CD4-positive, CD25-positive, alpha-beta regulatory T cell (primary cell): Measurements from ENCODE around the gene UST. TPM values are rescaled to one million over a fixed set of nuclear protein-coding genes. Genes with fewer than 3 reads are reported as not detected.

Source experiments
- ATAC-seq, 2 donors: fragments of 150-1000 bp; cut with Tn5 transposase; one replicate each; pipeline ENCODE4 v1.10.0; 2021; ENCODE audit warnings: low read depth in 2 of 2, moderate number of reproducible peaks in 2 of 2, moderate library complexity in 1 of 2
- DNase-seq, 3 donors: peaks; one replicate each; pipeline versions ENCODE4 v3.0.0 to v3.0.0-alpha.2; 2012 to 2022; ENCODE audit warnings: mixed read lengths in 1 of 3
- H3K27ac ChIP-seq: one replicate; pipeline ENCODE4 v1.7.0; 2013; ENCODE audit warnings: mild to moderate bottlenecking, low read length; ENCODE audit not compliant: insufficient read depth, poor library complexity, severe bottlenecking
- H3K27me3 ChIP-seq: one replicate; pipeline ENCODE4 v1.7.0; 2013; ENCODE audit warnings: low read length; ENCODE audit not compliant: control insufficient read depth, insufficient read depth
- H3K36me3 ChIP-seq: one replicate; pipeline ENCODE4 v1.7.0; 2013; ENCODE audit warnings: mild to moderate bottlenecking, low read length, moderate library complexity; ENCODE audit not compliant: control insufficient read depth, insufficient read depth
- H3K4me1 ChIP-seq: 2 replicates; pipeline ENCODE4 v1.7.0; 2013; ENCODE audit warnings: mild to moderate bottlenecking, low read length; ENCODE audit not compliant: insufficient read depth, control insufficient read depth, poor library complexity, severe bottlenecking
- H3K4me3 ChIP-seq: one replicate; pipeline ENCODE4 v1.7.0; 2013; ENCODE audit warnings: low read depth, mild to moderate bottlenecking, low read length, moderate library complexity
- H3K9me3 ChIP-seq, 2 experiments: 1 replicate in 1 of 2; 2 replicates in 1 of 2; pipeline ENCODE4 v1.7.0; 2013; ENCODE audit warnings: low read length in 2 of 2, mild to moderate bottlenecking in 1 of 2, moderate library complexity in 1 of 2; ENCODE audit not compliant: control insufficient read depth in 2 of 2
- H3K27ac Mint-ChIP-seq, 3 donors: one replicate each; pipeline ENCODE4 v1.8.0; 2020 to 2022; ENCODE audit warnings: mild to moderate bottlenecking in 3 of 3, mixed read lengths in 3 of 3, moderate library complexity in 2 of 3
- H3K27me3 Mint-ChIP-seq: one replicate; pipeline ENCODE4 v1.8.0; 2022; ENCODE audit warnings: mild to moderate bottlenecking, mixed read lengths
- H3K36me3 Mint-ChIP-seq: one replicate; pipeline ENCODE4 v1.8.0; 2020; ENCODE audit warnings: mixed read lengths
- H3K4me1 Mint-ChIP-seq, 4 donors: one replicate each; pipeline ENCODE4 v1.8.0; 2020 to 2022; ENCODE audit warnings: mixed read lengths in 4 of 4, mild to moderate bottlenecking in 1 of 4
- H3K4me3 Mint-ChIP-seq, 4 donors: one replicate each; pipeline ENCODE4 v1.8.0; 2020 to 2022; ENCODE audit warnings: mild to moderate bottlenecking in 4 of 4, mixed read lengths in 4 of 4, moderate library complexity in 3 of 4
- H3K9me3 Mint-ChIP-seq, 7 donors: one replicate each; pipeline ENCODE4 v1.8.0; 2020 to 2022; ENCODE audit warnings: mixed read lengths in 7 of 7, mild to moderate bottlenecking in 3 of 7, moderate library complexity in 2 of 7
- polyA plus RNA-seq, 4 donors: library from polyadenylated mRNA; unstranded; fragments of 300-500 nt; fragmentation: Illumina TruSeq; gene quantifications; one replicate each; pipeline ENCODE4 v1.2.3, GENCODE V29; 2021
- total RNA-seq: library from RNA; stranded (reverse); gene quantifications from one replicate; pipeline ENCODE4 v1.2.3, GENCODE V29; 2022

Gene UST
- total and polyA plus RNA-seq, 5 donors from 2014 or later: 1.1 to 2.9 (median 2.5) TPM

- H3K27me3 ChIP-seq: no peaks in the 10 kb centered on the region
- H3K4me1 ChIP-seq: no peaks in the 10 kb centered on the region
- no peak overlapping the region for H3K27ac ChIP-seq
- peaks cover 7% of the 10 kb centered on the region for H3K36me3 Mint-ChIP-seq
- H3K4me1 Mint-ChIP-seq: peaks cover 13 to 27% (median 20%) of the 10 kb centered on the region in 4 donors
- no peaks in the 10 kb centered on the region for H3K36me3 ChIP-seq
- H3K9me3 ChIP-seq: no peaks in the 10 kb centered on the region
- peaks cover 0 to 8% (median 0%) of the 10 kb centered on the region in 7 donors for H3K9me3 Mint-ChIP-seq
- no peak for DNase-seq
- H3K27ac Mint-ChIP-seq: peak overlapping the region in 1 of 3 donors; percentile 61
- no peak overlapping the region for H3K4me3 ChIP-seq
- H3K4me3 Mint-ChIP-seq: no peak overlapping the region
- ATAC-seq: no peak
- H3K27me3 Mint-ChIP-seq: no peaks in the 10 kb centered on the region
These were observed 361.9 kb downstream of the UST start for GRCh38 chr6:149108749-149109100.

DNA sequence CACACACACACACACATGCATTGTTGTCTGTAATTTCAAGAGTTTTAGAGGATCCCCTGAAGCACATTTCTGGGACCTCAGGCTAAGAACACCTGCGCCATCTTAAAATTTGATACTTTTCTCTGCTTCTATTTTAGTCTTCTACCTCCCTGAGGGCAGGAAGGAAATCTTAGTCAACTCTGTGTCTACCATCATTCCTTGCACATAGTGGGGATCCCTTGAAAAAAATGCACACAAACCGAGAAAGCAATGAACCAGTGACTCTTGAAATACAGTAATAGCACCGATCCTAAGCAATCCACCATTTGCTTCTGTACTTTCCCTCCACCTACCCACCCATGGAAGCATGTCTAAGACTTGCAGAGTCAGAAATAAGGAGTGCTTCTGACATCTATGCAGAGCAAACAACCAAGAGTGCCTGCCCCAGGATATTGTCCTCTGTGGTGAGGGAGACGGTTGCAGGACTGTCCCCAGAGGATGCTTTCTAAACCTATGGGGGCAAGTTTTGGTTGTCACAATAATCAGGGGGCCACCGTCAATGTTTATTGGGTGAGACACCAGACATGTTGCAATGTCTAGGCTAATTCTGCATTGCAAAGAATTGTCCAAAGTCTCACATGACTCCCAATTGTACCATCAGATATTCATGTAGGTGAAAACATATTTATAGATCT, 362.7 kb downstream of the UST start:
- H3K9me3 Mint-ChIP-seq: peaks cover 0 to 8% (median 0%) of the 10 kb centered on the region in 7 donors
- H3K27me3 Mint-ChIP-seq: no peaks in the 10 kb centered on the region
- Histone ChIP-seq H3K36me3 (no peaks in the 10 kb centered on the region), H3K9me3 (no peaks in the 10 kb centered on the region), H3K27ac (no peak overlapping the region), H3K27me3 (no peaks in the 10 kb centered on the region), H3K4me3 (no peak overlapping the region), H3K4me1 (no peaks in the 10 kb centered on the region)
- DNase-seq (no peak), ATAC-seq (no peak)
- peaks cover 7% of the 10 kb centered on the region for H3K36me3 Mint-ChIP-seq
- peaks cover 13 to 31% (median 21%) of the 10 kb centered on the region in 4 donors for H3K4me1 Mint-ChIP-seq
- H3K27ac Mint-ChIP-seq: no peak overlapping the region
- no peak overlapping the region for H3K4me3 Mint-ChIP-seq

- Histone ChIP-seq H3K27me3 (no peaks in the 10 kb centered on the region), H3K27ac (no peak overlapping the region), H3K4me3 (no peak overlapping the region), H3K36me3 (no peaks in the 10 kb centered on the region), H3K4me1 (no peaks in the 10 kb centered on the region), H3K9me3 (no peaks in the 10 kb centered on the region)
- Mint-ChIP-seq H3K4me1 (peaks cover 11 to 44% (median 31%) of the 10 kb centered on the region in 4 donors), H3K4me3 (no peak overlapping the region), H3K9me3 (peaks cover 0 to 8% (median 0%) of the 10 kb centered on the region in 7 donors), H3K36me3 (peaks cover 7% of the 10 kb centered on the region), H3K27ac (peak overlapping the region in 1 of 3 donors; percentile 20), H3K27me3 (no peaks in the 10 kb centered on the region)
- DNase-seq (no peak), ATAC-seq (no peak)
These were observed 364.8 kb downstream of the UST start for GRCh38 chr6:149111556-149112115.

DNA sequence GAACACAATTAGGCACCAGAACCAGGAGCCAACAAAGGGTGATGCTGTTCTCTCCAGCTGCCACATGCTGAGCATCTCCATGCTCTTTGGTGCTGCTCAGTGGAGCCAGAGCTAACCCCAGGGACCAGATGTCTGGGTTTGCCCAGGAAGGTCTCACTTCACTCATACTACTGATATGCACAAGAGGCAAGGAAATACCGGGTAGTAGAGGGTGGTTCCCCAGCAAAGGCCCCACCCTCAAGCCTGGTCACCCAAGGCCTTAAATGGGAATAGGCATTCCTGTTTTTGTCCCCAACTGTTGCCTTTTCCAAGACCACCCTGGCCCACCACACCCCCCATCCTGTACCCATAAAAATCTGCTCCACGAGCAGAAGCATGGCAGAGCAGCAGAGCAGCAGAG, 366.1 kb downstream of the UST start:
- H3K9me3 Mint-ChIP-seq: peaks cover 0 to 8% (median 0%) of the 10 kb centered on the region in 7 donors
- H3K27me3 Mint-ChIP-seq: no peaks in the 10 kb centered on the region
- ATAC-seq (no peak), DNase-seq (no peak)
- peak overlapping the region in 2 of 3 donors; percentile 56 to 81 for H3K27ac Mint-ChIP-seq
- no peaks in the 10 kb centered on the region for H3K36me3 ChIP-seq
- peaks cover 7% of the 10 kb centered on the region for H3K36me3 Mint-ChIP-seq
- no peak overlapping the region for H3K4me3 Mint-ChIP-seq
- H3K4me1 ChIP-seq: no peaks in the 10 kb centered on the region
- H3K4me1 Mint-ChIP-seq: peaks cover 9 to 55% (median 37%) of the 10 kb centered on the region in 4 donors
- H3K27ac ChIP-seq: no peak overlapping the region
- H3K9me3 ChIP-seq: no peaks in the 10 kb centered on the region
- H3K27me3 ChIP-seq: no peaks in the 10 kb centered on the region
- H3K4me3 ChIP-seq: no peak overlapping the region

DNA sequence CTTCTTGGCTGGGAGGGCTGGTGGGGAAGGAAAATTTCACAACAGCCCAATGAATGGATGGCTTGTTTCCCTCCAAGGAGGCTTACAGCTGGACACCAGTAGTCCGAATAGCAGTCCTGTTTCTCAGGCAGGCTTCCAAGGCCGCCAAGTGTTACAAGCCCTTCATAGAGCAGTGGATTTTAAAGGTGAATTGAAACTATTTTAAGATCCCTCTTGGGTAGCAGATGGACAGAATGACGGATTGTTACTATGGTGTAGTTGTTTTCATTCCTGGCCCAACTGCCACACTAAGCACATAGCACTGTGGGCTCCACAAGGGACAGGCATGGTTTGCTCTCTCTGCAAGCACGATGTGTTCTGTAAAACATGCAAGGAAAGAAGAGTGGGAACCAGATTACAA, 367.3 kb downstream of the UST start:
- Mint-ChIP-seq H3K4me3 (no peak overlapping the region), H3K27me3 (no peaks in the 10 kb centered on the region), H3K36me3 (peaks cover 11% of the 10 kb centered on the region), H3K4me1 (peaks cover 9 to 57% (median 39%) of the 10 kb centered on the region in 4 donors), H3K9me3 (peaks cover 0 to 8% (median 0%) of the 10 kb centered on the region in 7 donors), H3K27ac (peak overlapping the region in 2 of 3 donors; percentile 34 to 71)
- H3K36me3 ChIP-seq: no peaks in the 10 kb centered on the region
- H3K4me1 ChIP-seq: no peaks in the 10 kb centered on the region
- ATAC-seq (no peak), DNase-seq (no peak)
- H3K27ac ChIP-seq: no peak overlapping the region
- H3K4me3 ChIP-seq: no peak overlapping the region
- H3K27me3 ChIP-seq: no peaks in the 10 kb centered on the region
- no peaks in the 10 kb centered on the region for H3K9me3 ChIP-seq

DNA sequence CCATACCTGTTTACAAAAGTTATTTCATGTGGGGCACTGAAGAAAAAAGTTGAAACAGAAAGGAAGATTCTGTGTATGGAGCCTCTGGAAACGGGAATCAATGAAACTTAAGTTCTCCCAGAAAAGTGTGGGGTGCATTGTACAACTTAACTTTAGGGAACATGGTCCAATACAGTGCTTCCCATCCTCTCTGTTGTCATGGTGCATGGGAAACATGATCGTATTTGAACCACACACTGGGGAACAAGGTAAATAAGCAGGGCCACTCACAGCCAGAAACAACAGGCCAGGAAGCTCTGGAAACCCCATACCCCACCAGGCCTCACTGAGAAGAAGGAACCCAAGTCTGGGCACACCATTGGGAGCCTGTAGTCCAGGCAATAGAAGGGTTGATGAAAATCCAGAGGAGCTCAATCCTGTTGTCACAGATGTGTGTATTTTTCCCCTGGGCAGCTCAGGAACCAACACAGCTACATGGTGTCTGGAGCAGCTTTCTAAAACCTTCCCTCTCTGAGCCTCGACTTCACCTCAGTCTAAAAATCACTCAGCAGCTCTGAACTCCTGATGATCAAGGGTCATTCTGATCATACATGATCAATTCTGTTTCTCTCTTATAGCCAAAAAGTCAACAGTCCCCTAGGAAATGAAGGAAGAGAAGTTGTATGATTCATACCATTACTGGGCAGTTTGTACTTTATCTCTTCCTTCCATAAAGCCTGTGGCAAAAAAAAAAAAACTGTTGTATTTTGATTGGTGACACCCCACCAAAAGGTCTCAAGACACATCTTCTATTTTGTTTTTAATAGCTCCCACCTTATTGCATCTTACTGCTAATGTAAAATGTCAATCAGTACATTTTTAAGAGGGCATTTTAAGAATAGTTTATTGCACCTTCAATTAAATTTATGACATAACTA, 372.2 kb downstream of the UST start:
- ATAC-seq: no peak
- H3K36me3 ChIP-seq: no peaks in the 10 kb centered on the region
- Mint-ChIP-seq H3K36me3 (peaks cover 15% of the 10 kb centered on the region), H3K27ac (no peak overlapping the region), H3K4me1 (peaks cover 19 to 61% (median 44%) of the 10 kb centered on the region in 4 donors), H3K27me3 (no peaks in the 10 kb centered on the region), H3K4me3 (no peak overlapping the region), H3K9me3 (peaks cover 0 to 9% (median 4%) of the 10 kb centered on the region in 7 donors)
- no peaks in the 10 kb centered on the region for H3K9me3 ChIP-seq
- peaks cover 5% of the 10 kb centered on the region for H3K4me1 ChIP-seq
- DNase-seq: no peak
- no peaks in the 10 kb centered on the region for H3K27me3 ChIP-seq
- no peak overlapping the region for H3K27ac ChIP-seq
- H3K4me3 ChIP-seq: no peak overlapping the region

- ATAC-seq: no peak
- Histone ChIP-seq H3K36me3 (no peaks in the 10 kb centered on the region), H3K27me3 (no peaks in the 10 kb centered on the region), H3K9me3 (no peaks in the 10 kb centered on the region), H3K4me1 (peaks cover 13% of the 10 kb centered on the region), H3K4me3 (peak overlapping the region; percentile 56), H3K27ac (no peak overlapping the region)
- Mint-ChIP-seq H3K27ac (peak overlapping the region; percentile 47 to 90 (median 71)), H3K4me1 (peaks cover 35 to 61% (median 46%) of the 10 kb centered on the region in 4 donors), H3K27me3 (no peaks in the 10 kb centered on the region), H3K9me3 (peaks cover 0 to 23% (median 7%) of the 10 kb centered on the region in 7 donors), H3K36me3 (peaks cover 15% of the 10 kb centered on the region), H3K4me3 (peak overlapping the region in 2 of 4 donors; percentile 6 to 23)
- no peak for DNase-seq
These were observed 376.3 kb downstream of the UST start for GRCh38 chr6:149122850-149123821.
